Panc1 (cell line): ENCODE measurements around the gene DDA1. TPM values are rescaled to one million over a fixed set of nuclear protein-coding genes. Genes with fewer than 3 reads are reported as not detected.

ENCODE experiments used
- ATAC-seq: fragments of 200-7000 bp; cut with Tn5 transposase; 2 replicates; pipeline ENCODE4 v1.9.1; 2020; ENCODE audit warnings: mild to moderate bottlenecking, moderate library complexity
- BruUV-seq: library from RNA; stranded (reverse); fragments of 400-500 nt; replicated peaks from 2 replicates; lab custom pipeline; 2021; lab: Mats Ljungman, UMichigan
- CTCF ChIA-PET: fragments of 300-600 bp; sonication (Branson Sonifier 250); formaldehyde crosslinking; loops from one replicate; lab custom pipeline; 2022; ENCODE audit warnings: antibody characterized with exemption; lab: Charles Lee
- POLR2A ChIA-PET: fragments of 300-600 bp; sonication (Branson Sonifier 250); formaldehyde crosslinking; loops from one replicate; lab custom pipeline; 2022; ENCODE audit warnings: antibody characterized with exemption; lab: Charles Lee
- DNase-seq: peaks from one replicate; pipeline ENCODE4 v3.0.0-alpha.2; 2010; ENCODE audit warnings: low read depth, low spot score
- H3K27ac ChIP-seq: 2 replicates; pipeline ENCODE4 v1.5.1; 2011; ENCODE audit warnings: mild to moderate bottlenecking, low read length, inconsistent platforms
- H3K27me3 ChIP-seq: fragments of 200-500 bp; sonication (Bioruptor generic); 2 replicates; pipeline ENCODE4 v1.6.0; 2014; ENCODE audit warnings: low read length, inconsistent platforms; ENCODE audit not compliant: control insufficient read depth, insufficient read depth
- H3K36me3 ChIP-seq: fragments of 200-500 bp; sonication (Bioruptor generic); 2 replicates; pipeline ENCODE4 v1.5.1; 2014; ENCODE audit warnings: inconsistent platforms, mild to moderate bottlenecking, low read length, moderate library complexity; ENCODE audit not compliant: control insufficient read depth, insufficient read depth
- H3K4me1 ChIP-seq: 2 replicates; pipeline ENCODE4 v1.5.1; 2011; ENCODE audit warnings: inconsistent platforms, mild to moderate bottlenecking, low read length, moderate library complexity; ENCODE audit not compliant: control insufficient read depth, insufficient read depth
- H3K4me3 ChIP-seq, 2 experiments: 2 replicates each; pipeline ENCODE4 v1.5.1; 2011 to 2012; ENCODE audit warnings: low read depth in 2 of 2, low read length in 2 of 2, mild to moderate bottlenecking in 2 of 2, inconsistent platforms in 1 of 2, moderate library complexity in 1 of 2
- H3K9me3 ChIP-seq: fragments of 200-500 bp; sonication (Bioruptor generic); 2 replicates; pipeline ENCODE4 v1.5.1; 2014; ENCODE audit warnings: low read depth, mild to moderate bottlenecking, inconsistent platforms, low read length, moderate library complexity; ENCODE audit not compliant: control insufficient read depth, insufficient read depth
- CTCF ChIP-seq: fragments of 450-650 bp; IDR thresholded peaks from 2 replicates; pipeline ENCODE4 v1.5.1; 2017; ENCODE audit warnings: mild to moderate bottlenecking
- POLR2AphosphoS5 ChIP-seq: IDR thresholded peaks from 2 replicates; pipeline ENCODE4 v1.6.1; 2012; ENCODE audit warnings: mild to moderate bottlenecking, low read depth, low read length, moderate library complexity
- REST ChIP-seq, 2 experiments: IDR thresholded peaks; 2 replicates each; pipeline ENCODE4 v1.6.1; 2011 to 2012; ENCODE audit warnings: low read depth in 2 of 2, control low read depth in 1 of 2, low read length in 1 of 2, mild to moderate bottlenecking in 1 of 2, moderate library complexity in 1 of 2; ENCODE audit not compliant: insufficient read depth in 1 of 2
- SIN3A ChIP-seq: IDR thresholded peaks from 2 replicates; pipeline ENCODE4 v1.6.1; 2012; ENCODE audit warnings: low read depth, mild to moderate bottlenecking, low read length, moderate library complexity, borderline replicate concordance; ENCODE audit not compliant: insufficient read depth
- TCF7L2 ChIP-seq: IDR thresholded peaks from 2 replicates; pipeline ENCODE4 v1.6.1; 2011; ENCODE audit warnings: mild to moderate bottlenecking, low read depth, low read length, inconsistent platforms
- in situ Hi-C: cut with HindIII; loops from 2 replicates; pipeline ENCODE4 v1.10.0; 2016; ENCODE audit warnings: low sequenced_read_pairs, low pct_unique_long_range_greater_than_20kb
- intact Hi-C: fragments of 100-400 bp; cut with micrococcal nuclease; formaldehyde crosslinking; loops from one replicate; pipeline ENCODE4 v1.10.0; 2022; ENCODE audit not compliant: unreplicated experiment
- total RNA-seq: library from RNA; stranded (reverse); gene quantifications from one replicate; pipeline ENCODE4 v1.2.1, GENCODE V29; 2021; ENCODE audit not compliant: unreplicated experiment

Gene DDA1
- total RNA-seq, 1 experiment from 2014 or later = 56.0 TPM

- no peak for TF ChIP-seq SIN3A
- TF ChIP-seq TCF7L2 = no peak
- no peak for TF ChIP-seq CTCF
- no peak for TF ChIP-seq POLR2AphosphoS5
- TF ChIP-seq REST (IDR thresholded peaks at IDR 0.05; ENCODE audit: insufficient read depth in 1 of 2, low read depth in 2 of 2, low read length in 1 of 2) = no peak
- H3K36me3 ChIP-seq = no peaks in the 10 kb centered on the region
- no peaks in the 10 kb centered on the region for H3K9me3 ChIP-seq
- H3K4me1 ChIP-seq = no peaks in the 10 kb centered on the region
- ATAC-seq (no peak), DNase-seq (no peak)
- POLR2A ChIA-PET = no interaction called here
- H3K27me3 ChIP-seq = no peaks in the 10 kb centered on the region
- H3K4me3 ChIP-seq = no peak overlapping the region
- in situ Hi-C loops (no loop called here), intact Hi-C loops (no loop called here)
- CTCF ChIA-PET = no interaction called here
- no TSS peak for BruUV-seq
- H3K27ac ChIP-seq = no peak overlapping the region
Observed at GRCh38 chr19:17365361-17365760, 56.0 kb downstream of the DDA1 start.

GRCh38 chr19:17370026-17370587 lies 60.7 kb downstream of the DDA1 start:
- H3K27ac ChIP-seq = no peak overlapping the region
- no peaks in the 10 kb centered on the region for H3K4me1 ChIP-seq
- DNase-seq (no peak), ATAC-seq (no peak)
- H3K4me3 ChIP-seq = no peak overlapping the region
- in situ Hi-C loops (no loop called here), intact Hi-C loops (no loop called here)
- H3K9me3 ChIP-seq = no peaks in the 10 kb centered on the region
- TF ChIP-seq CTCF = no peak
- TF ChIP-seq REST (IDR thresholded peaks at IDR 0.05; ENCODE audit: insufficient read depth in 1 of 2, low read depth in 2 of 2, low read length in 1 of 2) = no peak
- no peak for TF ChIP-seq TCF7L2
- TF ChIP-seq POLR2AphosphoS5 = no peak
- no peak for TF ChIP-seq SIN3A
- no peaks in the 10 kb centered on the region for H3K36me3 ChIP-seq
- BruUV-seq = no TSS peak
- ChIA-PET CTCF (no interaction called here), POLR2A (no interaction called here)
- H3K27me3 ChIP-seq = no peaks in the 10 kb centered on the region
